ENCODE results near the gene MROH7.

GRCh38 chr1:54649130-54649898, 7.7 kb downstream of the MROH7 start:
- TF ChIP-seq SIN3A (IDR thresholded peaks at IDR 0.05; ENCODE audit: borderline replicate concordance, insufficient read depth, low read length) (no peak), POLR2AphosphoS5 (IDR thresholded peaks at IDR 0.05; ENCODE audit: low read depth, low read length) (no peak), TAF1 (IDR thresholded peaks at IDR 0.05; ENCODE audit: borderline replicate concordance, insufficient read depth, low read length) (no peak), REST (IDR thresholded peaks at IDR 0.05; ENCODE audit: insufficient read depth in 1 of 2, low read depth in 2 of 2, low read length in 2 of 2) (no peak)

Data from PFSK-1 (cell line).